GM18519 (cell line): ENCODE measurements around the gene ATP6V0E1.
"Not testable (repeated sequence)": the region's sequence is repeated elsewhere in the genome, so short reads cannot be mapped to it uniquely, and the experiment has no call there.

Experiments
- ATAC-seq: cut with Tn5 transposase; IDR thresholded peaks from one replicate; pipeline ENCODE4 v1.9.1; 2021; ENCODE audit warnings: mild to moderate bottlenecking, moderate library complexity; ENCODE audit not compliant: unreplicated experiment, low FRiP score

The ATP6V0E1 gene

GRCh38 chr5:173062141-173062540, 78.6 kb downstream of the ATP6V0E1 start:
- ATAC-seq = no peak

GRCh38 chr5:173065155-173065554, 81.6 kb downstream of the ATP6V0E1 start:
- ATAC-seq = no peak

- ATAC-seq = no peak
Observed at GRCh38 chr5:173069671-173070070, 86.1 kb downstream of the ATP6V0E1 start.

GRCh38 chr5:173075137-173075843, 91.7 kb downstream of the ATP6V0E1 start:
- no peak for ATAC-seq

- ATAC-seq = no peak
Observed at GRCh38 chr5:173075970-173076369, 92.4 kb downstream of the ATP6V0E1 start.

- ATAC-seq = not testable (repeated sequence)
Observed at GRCh38 chr5:173076471-173076870, 92.9 kb downstream of the ATP6V0E1 start.

- no peak for ATAC-seq
Observed at GRCh38 chr5:173078878-173079277, 95.3 kb downstream of the ATP6V0E1 start.
